ENCODE results near the gene UBE2QL1. TPM values are rescaled to one million over a fixed set of nuclear protein-coding genes. Genes with fewer than 3 reads are reported as not detected.
A peak's percentile ranks its signal among the peaks of the same experiment; 100 is the strongest.

The UBE2QL1 gene
- total RNA-seq, 1 experiment from 2014 or later, result 0.11 TPM

- no peak for DNase-seq
- Histone ChIP-seq H3K56ac (ENCODE audit: insufficient read length, low read depth, low read length) (no peak overlapping the region), H4K20me1 (ENCODE audit: control insufficient read depth, insufficient read depth, insufficient read length) (no peaks in the 10 kb centered on the region), H3K23ac (ENCODE audit: insufficient read length, low read depth, low read length) (no peak overlapping the region), H2AFZ (ENCODE audit: low read length) (no peak overlapping the region), H3K9me3 (ENCODE audit: control insufficient read depth, low read depth, low read length) (no peaks in the 10 kb centered on the region), H2BK120ac (ENCODE audit: low read depth, low read length, poor library complexity, severe bottlenecking) (no peak overlapping the region), H2AK5ac (ENCODE audit: insufficient read length, low read length) (no peak overlapping the region), H3K4me2 (ENCODE audit: insufficient read depth, insufficient read length, low read length) (no peak overlapping the region), H3K27ac (ENCODE audit: insufficient read length, low read depth, low read length) (no peak overlapping the region), H3K79me2 (ENCODE audit: insufficient read depth, low read length) (no peaks in the 10 kb centered on the region), H3K18ac (ENCODE audit: insufficient read length, low read depth, low read length) (no peak overlapping the region), H4K5ac (ENCODE audit: insufficient read length, low read depth, low read length) (no peak overlapping the region), H3K4me1 (ENCODE audit: insufficient read depth, low read length) (no peaks in the 10 kb centered on the region), H3K27me3 (ENCODE audit: insufficient read depth, low read length) (no peaks in the 10 kb centered on the region), H3T11ph (ENCODE audit: low read length) (no peak overlapping the region), H2BK12ac (ENCODE audit: insufficient read length, low read depth, low read length) (no peak overlapping the region), H3K79me1 (ENCODE audit: insufficient read depth, low read depth, low read length, poor library complexity, severe bottlenecking) (no peaks in the 10 kb centered on the region), H2BK5ac (ENCODE audit: insufficient read length, low read length) (no peak overlapping the region), H2BK15ac (ENCODE audit: low read depth, low read length) (no peak overlapping the region), H4K91ac (ENCODE audit: insufficient read length, low read depth, low read length) (no peak overlapping the region), H2BK20ac (ENCODE audit: low read depth, low read length, poor library complexity, severe bottlenecking) (no peak overlapping the region), H3K23me2 (ENCODE audit: insufficient read length, low read depth, low read length, poor library complexity, severe bottlenecking) (no peaks in the 10 kb centered on the region), H4K8ac (replicated peaks; ENCODE audit: insufficient read length, low read depth, low read length) (no peak overlapping the region), H3K14ac (ENCODE audit: insufficient read depth, low read length) (peak overlapping the region; percentile 16; the same call in 1 of the 2 replicates), H3K4ac (ENCODE audit: low read depth, low read length) (no peak overlapping the region), H3K9ac (ENCODE audit: extremely low read depth, insufficient read length, low read length) (no peak overlapping the region)
- no peak for TF ChIP-seq CTCF (conservative IDR thresholded peaks at IDR 0.05)
- Mint-ChIP-seq H3K9me3 (no peaks in the 10 kb centered on the region; a peak in 1 of 5 replicates), H3K4me3 (no peak overlapping the region), H3K4me1 (no peaks in the 10 kb centered on the region), H3K27me3 (ENCODE audit: low read depth) (peaks cover 24% of the 10 kb centered on the region), H3K27ac (no peak overlapping the region; a peak in 1 of 7 replicates), H3K36me3 (ENCODE audit: insufficient read depth in 1 of 3, low read depth in 3 of 3) (no peaks in the 10 kb centered on the region)
- no CpG with 5 or more reads among the region's 13 CpGs for WGBS (ENCODE audit: extremely low coverage, insufficient read length, low lambda C conversion rate)
These were observed 35.8 kb downstream of the UBE2QL1 start for GRCh38 chr5:6484446-6484845.
